IMR-90 (cell line): ENCODE data around the gene SH3RF3.

Source experiments
- MAFK ChIP-seq: IDR thresholded peaks from 2 replicates; pipeline ENCODE4 v1.6.1; 2012; ENCODE audit warnings: low read depth, low read length, improper control_type of control experiment
- MXI1 ChIP-seq: IDR thresholded peaks from 2 replicates; pipeline ENCODE4 v1.6.1; 2012; ENCODE audit warnings: low read depth, mild to moderate bottlenecking, low read length, moderate library complexity, borderline replicate concordance
- POLR2A ChIP-seq: IDR thresholded peaks from 2 replicates; pipeline ENCODE4 v1.6.1; 2012; ENCODE audit warnings: mild to moderate bottlenecking, low read depth, low read length
- RAD21 ChIP-seq: IDR thresholded peaks from 2 replicates; pipeline ENCODE4 v1.6.1; 2012; ENCODE audit warnings: low read length, improper control_type of control experiment
- RFX5 ChIP-seq: IDR thresholded peaks from 2 replicates; pipeline ENCODE4 v1.8.0; 2012; ENCODE audit warnings: low read depth, mild to moderate bottlenecking, low read length, moderate library complexity
- SMC3 ChIP-seq: fragments of 150-350 bp; IDR thresholded peaks from 2 replicates; pipeline ENCODE4 v1.6.1; 2016; ENCODE audit warnings: low read depth, mild to moderate bottlenecking, antibody characterized with exemption, low read length, moderate library complexity
- TF ChIP-seq, protein P1 (sequence below): fragments of 150-350 bp; IDR thresholded peaks from 2 replicates; pipeline ENCODE4 v1.6.1; 2016; ENCODE audit warnings: low read depth, mild to moderate bottlenecking, low read length, moderate library complexity, borderline replicate concordance
- TF ChIP-seq, protein P2 (sequence below): conservative IDR thresholded peaks from 2 replicates; pipeline ENCODE4 v1.5.1; 2012; ENCODE audit warnings: mild to moderate bottlenecking, low read depth, low read length, improper control_type of control experiment

DNA sequence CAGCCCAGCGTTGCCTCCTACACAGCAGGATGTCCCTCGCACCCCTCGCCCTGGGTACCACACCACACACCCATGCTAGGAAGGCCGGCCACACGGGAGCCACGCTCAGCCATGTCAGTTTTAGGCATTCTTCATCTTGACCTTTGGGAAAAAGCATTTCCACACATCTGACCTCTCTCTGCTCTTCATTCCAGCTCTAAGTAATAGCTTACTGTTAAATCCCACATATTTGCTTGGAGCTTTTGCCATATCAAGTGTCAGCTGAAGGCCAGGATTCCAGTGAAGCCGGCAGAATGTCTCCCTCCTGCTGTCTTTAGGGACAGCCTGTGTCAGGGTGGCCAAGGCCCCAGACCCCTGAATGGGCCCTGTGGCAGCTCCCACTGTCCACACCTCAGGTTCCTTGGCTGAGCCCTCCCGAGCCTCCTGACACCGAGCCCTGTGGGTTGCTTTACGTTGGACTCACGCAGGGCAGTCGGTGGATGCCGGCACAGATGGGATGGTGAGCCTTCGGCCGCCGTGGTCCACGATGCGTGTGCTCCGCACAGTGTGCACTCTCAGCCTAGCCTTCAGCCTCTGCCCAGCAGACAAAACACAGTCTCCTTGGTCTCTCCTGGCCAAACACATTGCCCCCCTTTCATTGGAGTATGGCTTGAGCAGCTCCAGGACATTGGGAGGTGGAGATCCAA, 282.8 kb downstream of the SH3RF3 start:
- TF ChIP-seq, protein P1, sequence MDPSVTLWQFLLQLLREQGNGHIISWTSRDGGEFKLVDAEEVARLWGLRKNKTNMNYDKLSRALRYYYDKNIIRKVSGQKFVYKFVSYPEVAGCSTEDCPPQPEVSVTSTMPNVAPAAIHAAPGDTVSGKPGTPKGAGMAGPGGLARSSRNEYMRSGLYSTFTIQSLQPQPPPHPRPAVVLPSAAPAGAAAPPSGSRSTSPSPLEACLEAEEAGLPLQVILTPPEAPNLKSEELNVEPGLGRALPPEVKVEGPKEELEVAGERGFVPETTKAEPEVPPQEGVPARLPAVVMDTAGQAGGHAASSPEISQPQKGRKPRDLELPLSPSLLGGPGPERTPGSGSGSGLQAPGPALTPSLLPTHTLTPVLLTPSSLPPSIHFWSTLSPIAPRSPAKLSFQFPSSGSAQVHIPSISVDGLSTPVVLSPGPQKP = no peak
- TF ChIP-seq, protein P2, sequence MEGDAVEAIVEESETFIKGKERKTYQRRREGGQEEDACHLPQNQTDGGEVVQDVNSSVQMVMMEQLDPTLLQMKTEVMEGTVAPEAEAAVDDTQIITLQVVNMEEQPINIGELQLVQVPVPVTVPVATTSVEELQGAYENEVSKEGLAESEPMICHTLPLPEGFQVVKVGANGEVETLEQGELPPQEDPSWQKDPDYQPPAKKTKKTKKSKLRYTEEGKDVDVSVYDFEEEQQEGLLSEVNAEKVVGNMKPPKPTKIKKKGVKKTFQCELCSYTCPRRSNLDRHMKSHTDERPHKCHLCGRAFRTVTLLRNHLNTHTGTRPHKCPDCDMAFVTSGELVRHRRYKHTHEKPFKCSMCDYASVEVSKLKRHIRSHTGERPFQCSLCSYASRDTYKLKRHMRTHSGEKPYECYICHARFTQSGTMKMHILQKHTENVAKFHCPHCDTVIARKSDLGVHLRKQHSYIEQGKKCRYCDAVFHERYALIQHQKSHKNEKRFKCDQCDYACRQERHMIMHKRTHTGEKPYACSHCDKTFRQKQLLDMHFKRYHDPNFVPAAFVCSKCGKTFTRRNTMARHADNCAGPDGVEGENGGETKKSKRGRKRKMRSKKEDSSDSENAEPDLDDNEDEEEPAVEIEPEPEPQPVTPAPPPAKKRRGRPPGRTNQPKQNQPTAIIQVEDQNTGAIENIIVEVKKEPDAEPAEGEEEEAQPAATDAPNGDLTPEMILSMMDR = no peak
- TF ChIP-seq RFX5 (no peak), MAFK (no peak), SMC3 (no peak), POLR2A (no peak), RAD21 (no peak), MXI1 (no peak)
